Prostate gland (tissue), 2 donors: ENCODE measurements around the gene PDE11A.

Experiments used
- POLR2A ChIP-seq: fragments of 450-650 bp; IDR thresholded peaks from one replicate; pipeline ENCODE4 v1.6.1; 2016; ENCODE audit warnings: antibody characterized with exemption, mild to moderate bottlenecking
- POLR2AphosphoS5 ChIP-seq: sonication (generic); formaldehyde crosslinking; IDR thresholded peaks from one replicate; pipeline ENCODE4 v1.6.1; 2017; ENCODE audit warnings: antibody characterized with exemption
- TF ChIP-seq, protein P1 (sequence below), 4 experiments: fragments of 200-600 bp in 2 of 4; fragments of 450-650 bp in 2 of 4; sonication (generic) in 2 of 4; IDR thresholded peaks; 1 replicate in 3 of 4; 2 replicates in 1 of 4; pipeline ENCODE4 v1.5.1; 2016 to 2019; ENCODE audit warnings: antibody characterized with exemption in 4 of 4, mild to moderate bottlenecking in 2 of 4, moderate library complexity in 2 of 4

DNA sequence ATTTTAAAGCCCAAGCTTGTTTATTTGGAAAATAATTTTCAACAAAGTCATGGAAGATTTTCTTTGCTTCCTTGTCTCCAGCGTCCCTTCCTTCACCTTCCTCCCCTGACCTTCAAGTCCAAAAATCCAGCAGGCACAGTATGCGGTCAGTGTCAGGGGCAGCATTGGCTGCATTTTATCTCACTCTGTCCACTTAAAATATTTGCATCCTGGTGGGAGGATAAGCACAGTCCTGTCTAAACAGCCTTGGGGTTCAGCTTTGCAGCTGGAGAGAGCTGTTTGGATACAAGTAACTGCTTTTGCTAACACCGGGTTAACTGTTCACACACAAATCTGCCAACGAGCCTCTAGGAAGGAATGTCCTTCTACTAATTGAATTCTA is 318.1 kb downstream of the PDE11A start:
- TF ChIP-seq POLR2A (no peak), POLR2AphosphoS5 (no peak)
- TF ChIP-seq, protein P1, sequence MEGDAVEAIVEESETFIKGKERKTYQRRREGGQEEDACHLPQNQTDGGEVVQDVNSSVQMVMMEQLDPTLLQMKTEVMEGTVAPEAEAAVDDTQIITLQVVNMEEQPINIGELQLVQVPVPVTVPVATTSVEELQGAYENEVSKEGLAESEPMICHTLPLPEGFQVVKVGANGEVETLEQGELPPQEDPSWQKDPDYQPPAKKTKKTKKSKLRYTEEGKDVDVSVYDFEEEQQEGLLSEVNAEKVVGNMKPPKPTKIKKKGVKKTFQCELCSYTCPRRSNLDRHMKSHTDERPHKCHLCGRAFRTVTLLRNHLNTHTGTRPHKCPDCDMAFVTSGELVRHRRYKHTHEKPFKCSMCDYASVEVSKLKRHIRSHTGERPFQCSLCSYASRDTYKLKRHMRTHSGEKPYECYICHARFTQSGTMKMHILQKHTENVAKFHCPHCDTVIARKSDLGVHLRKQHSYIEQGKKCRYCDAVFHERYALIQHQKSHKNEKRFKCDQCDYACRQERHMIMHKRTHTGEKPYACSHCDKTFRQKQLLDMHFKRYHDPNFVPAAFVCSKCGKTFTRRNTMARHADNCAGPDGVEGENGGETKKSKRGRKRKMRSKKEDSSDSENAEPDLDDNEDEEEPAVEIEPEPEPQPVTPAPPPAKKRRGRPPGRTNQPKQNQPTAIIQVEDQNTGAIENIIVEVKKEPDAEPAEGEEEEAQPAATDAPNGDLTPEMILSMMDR (IDR thresholded peaks at IDR 0.05), result no peak
